Stimulated activated CD4-positive, alpha-beta T cell treated with anti-CD3 and anti-CD28 coated beads, Interleukin-12 subunit alpha, Interleukin-12 subunit beta, amount 100 ng/mL, for 4 hours (primary cell): Measurements from ENCODE around the gene ALAS1.
"Not testable (repeated sequence)": the region's sequence is repeated elsewhere in the genome, so short reads cannot be mapped to it uniquely, and the experiment has no call there.

Experiments used
- DNase-seq: peaks from one replicate; pipeline ENCODE4 v3.0.0-alpha.2; 2020

ALAS1 gene

GRCh38 chr3:52177701-52178042, 20.3 kb upstream of the ALAS1 start:
- DNase-seq = no peak

- not testable (repeated sequence) for DNase-seq
Measured at GRCh38 chr3:52178126-52178525, 19.8 kb upstream of the ALAS1 start.

- DNase-seq = no peak
Measured at GRCh38 chr3:52178537-52178936, 19.4 kb upstream of the ALAS1 start.

- no peak for DNase-seq
Measured at GRCh38 chr3:52181543-52181942, 16.4 kb upstream of the ALAS1 start.

GRCh38 chr3:52182196-52182595, 15.8 kb upstream of the ALAS1 start:
- no peak for DNase-seq

GRCh38 chr3:52182691-52183090, 15.3 kb upstream of the ALAS1 start:
- DNase-seq = no peak

GRCh38 chr3:52183786-52184445, 14.0 kb upstream of the ALAS1 start:
- no peak for DNase-seq

- no peak for DNase-seq
Measured at GRCh38 chr3:52184690-52185089, 13.3 kb upstream of the ALAS1 start.

- DNase-seq = no peak
Measured at GRCh38 chr3:52185311-52185710, 12.6 kb upstream of the ALAS1 start.

- DNase-seq = no peak
Measured at GRCh38 chr3:52185837-52186236, 12.1 kb upstream of the ALAS1 start.

- DNase-seq = no peak
Measured at GRCh38 chr3:52186729-52187128, 11.2 kb upstream of the ALAS1 start.

- DNase-seq = no peak
Measured at GRCh38 chr3:52188556-52188955, 9.4 kb upstream of the ALAS1 start.

- DNase-seq = no peak
Measured at GRCh38 chr3:52190294-52191074, 7.5 kb upstream of the ALAS1 start.

- no peak for DNase-seq
Measured at GRCh38 chr3:52191663-52192062, 6.3 kb upstream of the ALAS1 start.

GRCh38 chr3:52193065-52193464, 4.9 kb upstream of the ALAS1 start:
- no peak for DNase-seq

- DNase-seq = no peak
Measured at GRCh38 chr3:52194485-52195290, 3.3 kb upstream of the ALAS1 start.

GRCh38 chr3:52195291-52195597, 2.7 kb upstream of the ALAS1 start:
- DNase-seq = no peak

GRCh38 chr3:52195823-52196331, 2.1 kb upstream of the ALAS1 start:
- DNase-seq = no peak

- DNase-seq = no peak
Measured at GRCh38 chr3:52196977-52197376, 983 bp upstream of the ALAS1 start.

GRCh38 chr3:52197499-52197841, 490 bp upstream of the ALAS1 start:
- DNase-seq = no peak

GRCh38 chr3:52198643-52199608, 966 bp downstream of the ALAS1 start:
- DNase-seq = no peak

GRCh38 chr3:52200981-52201679, 3.2 kb downstream of the ALAS1 start:
- no peak for DNase-seq
